ENCODE measurements around the gene TUNAR.

- TF ChIP-seq MAFK (IDR thresholded peaks at IDR 0.05; ENCODE audit: low read depth, low read length) (no peak), CTCF (conservative IDR thresholded peaks at IDR 0.05; ENCODE audit: low read depth, low read length) (no peak)
Measured at GRCh38 chr14:95918466-95918865, 41.8 kb downstream of the TUNAR start.
